CD4-positive, alpha-beta T cell (primary cell): ENCODE results near the gene MMP11. TPM values are rescaled to one million over a fixed set of nuclear protein-coding genes. Genes with fewer than 3 reads are reported as not detected.

Experiments
- ATAC-seq: fragments of 200-7000 bp; cut with Tn5 transposase; one replicate; pipeline ENCODE4 v1.10.0; 2022; ENCODE audit warnings: mild to moderate bottlenecking; ENCODE audit not compliant: poor library complexity
- CTCF ChIA-PET: fragments of 350-600 bp; sonication (Branson Sonifier 250); formaldehyde crosslinking; loops from one replicate; lab custom pipeline; 2021; ENCODE audit warnings: antibody characterized with exemption, inconsistent platforms; lab: Charles Lee
- POLR2A ChIA-PET: fragments of 350-600 bp; sonication (Branson Sonifier 250); formaldehyde crosslinking; loops from one replicate; lab custom pipeline; 2021; ENCODE audit warnings: antibody characterized with exemption, inconsistent platforms; lab: Charles Lee
- DNase-seq, 14 experiments: peaks; one replicate each; pipeline ENCODE4 v3.0.0-alpha.2; 2013 to 2020; ENCODE audit warnings: mixed read lengths in 2 of 14
- H3K27ac ChIP-seq, 2 donors: one replicate each; pipeline versions ENCODE4 v1.5.1 to v1.7.0; 2013; ENCODE audit warnings: low read length in 2 of 2, low read depth in 1 of 2, mild to moderate bottlenecking in 1 of 2
- H3K27me3 ChIP-seq, 2 experiments: 1 replicate in 1 of 2; 2 replicates in 1 of 2; pipeline versions ENCODE4 v1.6.1 to v1.7.0; 2013; ENCODE audit warnings: low read length in 2 of 2, control low read depth in 1 of 2, mild to moderate bottlenecking in 1 of 2, moderate library complexity in 1 of 2; ENCODE audit not compliant: insufficient read depth in 2 of 2, control insufficient read depth in 1 of 2
- H3K36me3 ChIP-seq: one replicate; pipeline ENCODE4 v1.6.1; 2013; ENCODE audit warnings: low read length, control low read depth; ENCODE audit not compliant: insufficient read depth
- H3K4me1 ChIP-seq: one replicate; pipeline ENCODE4 v1.6.1; 2013; ENCODE audit warnings: low read length, control low read depth; ENCODE audit not compliant: insufficient read depth
- H3K4me3 ChIP-seq: one replicate; pipeline ENCODE4 v1.5.1; 2013; ENCODE audit warnings: mild to moderate bottlenecking, low read length, moderate library complexity
- H3K9me3 ChIP-seq, 2 experiments: 1 replicate in 1 of 2; 2 replicates in 1 of 2; pipeline versions ENCODE4 v1.6.1 to v1.7.0; 2013; ENCODE audit warnings: low read length in 2 of 2, mild to moderate bottlenecking in 2 of 2, control low read depth in 1 of 2, moderate library complexity in 1 of 2; ENCODE audit not compliant: control insufficient read depth in 1 of 2, insufficient read depth in 1 of 2
- H3K27ac Mint-ChIP-seq: one replicate; pipeline ENCODE4 v1.8.0; 2020; ENCODE audit warnings: mixed read lengths
- H3K27me3 Mint-ChIP-seq: one replicate; pipeline ENCODE4 v1.8.0; 2021; ENCODE audit warnings: mixed read lengths
- H3K36me3 Mint-ChIP-seq: one replicate; pipeline ENCODE4 v1.8.0; 2021; ENCODE audit warnings: low read depth, mixed read lengths
- H3K4me1 Mint-ChIP-seq: one replicate; pipeline ENCODE4 v1.8.0; 2021; ENCODE audit warnings: low read depth, mixed read lengths
- H3K4me3 Mint-ChIP-seq: one replicate; pipeline ENCODE4 v1.8.0; 2020; ENCODE audit warnings: mild to moderate bottlenecking, mixed read lengths
- H3K9me3 Mint-ChIP-seq: one replicate; pipeline ENCODE4 v1.8.0; 2020; ENCODE audit warnings: mixed read lengths
- intact Hi-C, 2 experiments: fragments of 100-400 bp; cut with DNase I in 1 of 2; cut with micrococcal nuclease in 1 of 2; formaldehyde crosslinking; loops; one replicate each; pipeline versions ENCODE4 v1.15.1 to v1.9.0; 2023 to 2025; cut with DNase I, micrococcal nuclease
- total RNA-seq, 174 experiments: library from RNA in 2 of 174; stranded (reverse) in 2 of 174; gene quantifications; one replicate each; pipeline ENCODE4 v1.2.3 and lab custom pipeline; 2021 to 2026
- TF ChIP-seq, protein P1 (sequence below): fragments of 200-600 bp; IDR thresholded peaks from one replicate; pipeline ENCODE4 v1.8.0; 2022; ENCODE audit warnings: antibody characterized with exemption, mild to moderate bottlenecking

Gene MMP11
- total RNA-seq, 2 experiments from 2014 or later = 2.3 to 2.4 TPM

DNA sequence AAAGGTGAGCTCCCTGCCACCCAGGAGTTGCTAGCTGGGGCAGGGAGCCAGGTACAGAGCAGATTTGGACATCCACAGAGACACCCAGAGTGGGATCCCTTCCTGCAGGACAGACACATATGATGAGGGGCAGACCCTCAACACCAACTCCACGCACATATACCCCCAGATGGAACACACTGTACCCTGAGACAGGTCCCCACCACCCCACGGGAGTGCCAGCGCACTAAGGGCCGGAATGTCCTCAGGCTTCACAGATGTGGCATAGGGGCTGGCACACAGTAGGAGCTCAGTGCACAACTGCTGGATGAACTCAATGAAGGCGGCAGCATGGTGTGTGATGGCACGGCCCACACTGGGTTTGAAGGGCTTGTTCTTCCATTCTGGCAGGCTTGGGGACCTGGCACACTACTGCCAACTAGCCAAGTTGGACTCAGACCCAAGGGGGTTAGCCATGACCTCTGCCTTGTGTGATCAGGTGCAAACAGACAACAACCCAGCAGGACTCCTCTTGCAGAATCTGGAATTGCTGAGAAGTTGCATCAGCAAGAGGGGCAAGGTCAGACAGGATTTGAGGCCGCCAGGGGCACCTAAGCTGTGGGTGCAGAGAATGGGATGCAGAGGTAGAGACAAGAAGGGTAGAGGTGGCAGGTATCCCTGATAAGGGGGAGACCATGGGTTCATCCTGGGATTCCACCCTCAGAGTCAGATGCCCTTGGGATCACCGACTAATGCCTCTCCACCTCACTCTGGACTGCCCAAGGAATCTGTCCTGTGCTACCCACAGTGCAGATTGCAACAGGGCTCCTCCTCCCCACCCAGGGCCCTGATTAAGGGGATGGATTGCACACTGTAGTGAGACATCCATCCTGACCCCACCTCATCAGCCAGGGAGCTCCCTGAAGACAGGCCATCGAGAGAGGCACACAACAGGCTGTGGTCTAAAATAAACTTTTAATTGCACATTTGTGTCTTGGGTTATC, 7.5 kb upstream of the MMP11 start:
- Mint-ChIP-seq H3K9me3 (no peaks in the 10 kb centered on the region), H3K36me3 (no peaks in the 10 kb centered on the region), H3K4me3 (peak overlapping the region; percentile 60), H3K27ac (no peak overlapping the region), H3K4me1 (peaks cover 26% of the 10 kb centered on the region), H3K27me3 (no peaks in the 10 kb centered on the region)
- Histone ChIP-seq H3K4me1 (peaks cover 51% of the 10 kb centered on the region), H3K36me3 (no peaks in the 10 kb centered on the region), H3K9me3 (no peaks in the 10 kb centered on the region), H3K27me3 (no peaks in the 10 kb centered on the region), H3K27ac (no peak overlapping the region), H3K4me3 (no peak overlapping the region)
- ATAC-seq (no peak), DNase-seq (no peak)
- TF ChIP-seq, protein P1, sequence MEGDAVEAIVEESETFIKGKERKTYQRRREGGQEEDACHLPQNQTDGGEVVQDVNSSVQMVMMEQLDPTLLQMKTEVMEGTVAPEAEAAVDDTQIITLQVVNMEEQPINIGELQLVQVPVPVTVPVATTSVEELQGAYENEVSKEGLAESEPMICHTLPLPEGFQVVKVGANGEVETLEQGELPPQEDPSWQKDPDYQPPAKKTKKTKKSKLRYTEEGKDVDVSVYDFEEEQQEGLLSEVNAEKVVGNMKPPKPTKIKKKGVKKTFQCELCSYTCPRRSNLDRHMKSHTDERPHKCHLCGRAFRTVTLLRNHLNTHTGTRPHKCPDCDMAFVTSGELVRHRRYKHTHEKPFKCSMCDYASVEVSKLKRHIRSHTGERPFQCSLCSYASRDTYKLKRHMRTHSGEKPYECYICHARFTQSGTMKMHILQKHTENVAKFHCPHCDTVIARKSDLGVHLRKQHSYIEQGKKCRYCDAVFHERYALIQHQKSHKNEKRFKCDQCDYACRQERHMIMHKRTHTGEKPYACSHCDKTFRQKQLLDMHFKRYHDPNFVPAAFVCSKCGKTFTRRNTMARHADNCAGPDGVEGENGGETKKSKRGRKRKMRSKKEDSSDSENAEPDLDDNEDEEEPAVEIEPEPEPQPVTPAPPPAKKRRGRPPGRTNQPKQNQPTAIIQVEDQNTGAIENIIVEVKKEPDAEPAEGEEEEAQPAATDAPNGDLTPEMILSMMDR = no peak
- POLR2A ChIA-PET = interaction anchor here (1.7 kb wide), 1 partner anchor 21 kb away, joined by 6 read pairs; the partner anchor contains the start of gene SMARCB1
- CTCF ChIA-PET = interaction anchor here (1.5 kb wide), 1 partner anchor 10 kb away, joined by 3 read pairs; no protein-coding TSS in a partner anchor
- intact Hi-C loops = loop anchor here (5.0 kb wide), 2 partner anchors 48 to 82 kb away; no protein-coding TSS in a partner anchor

DNA sequence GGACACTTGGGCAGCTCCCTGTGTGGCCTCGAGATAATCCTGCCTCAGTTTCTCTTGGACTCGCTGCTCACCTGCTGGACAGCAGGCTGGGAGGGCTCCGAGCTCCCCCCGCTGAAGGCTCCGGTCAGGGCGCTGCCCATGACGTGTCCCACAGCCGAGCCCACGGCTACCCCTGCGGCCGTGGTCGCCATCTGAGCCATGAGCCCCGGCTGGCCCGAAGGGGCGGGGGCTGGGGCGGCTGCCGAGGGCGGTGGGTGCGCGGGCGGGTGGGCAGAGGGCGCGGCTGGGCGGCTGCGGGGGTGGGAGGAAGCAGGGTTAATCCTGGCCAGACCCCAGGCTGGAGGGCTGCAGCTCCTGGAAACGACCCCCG, 5.4 kb upstream of the MMP11 start:
- intact Hi-C loops = loop anchor here (5.0 kb wide), 2 partner anchors 50 to 80 kb away; no protein-coding TSS in a partner anchor
- peaks cover 68% of the 10 kb centered on the region for H3K4me1 ChIP-seq
- CTCF ChIA-PET = interaction anchor here (0.8 to 1.5 kb wide), 3 partner anchors 8 to 82 kb away, joined by 3 read pairs; partner anchors contain the start of gene ZNF70
- peak overlapping the region; percentile 82 for H3K4me3 Mint-ChIP-seq
- no peak for DNase-seq
- no peaks in the 10 kb centered on the region for H3K27me3 ChIP-seq
- no peaks in the 10 kb centered on the region for H3K9me3 ChIP-seq
- H3K27ac ChIP-seq = peak overlapping the region in 1 of 2 donors; percentile 23
- peak overlapping the region; percentile 51 for H3K27ac Mint-ChIP-seq
- H3K36me3 ChIP-seq = no peaks in the 10 kb centered on the region
- TF ChIP-seq, protein P1 = no peak
- POLR2A ChIA-PET = interaction anchor here (0.6 to 1.8 kb wide), 6 partner anchors 16 to 146 kb away, joined by 3 to 10 read pairs (median 6); partner anchors contain the start of genes MIF, SLC2A11, SMARCB1 and ZNF70
- H3K4me3 ChIP-seq = peak overlapping the region; percentile 85
- no peaks in the 10 kb centered on the region for H3K27me3 Mint-ChIP-seq
- ATAC-seq = no peak
- peaks cover 33% of the 10 kb centered on the region for H3K4me1 Mint-ChIP-seq
- no peaks in the 10 kb centered on the region for H3K36me3 Mint-ChIP-seq
- H3K9me3 Mint-ChIP-seq = no peaks in the 10 kb centered on the region

DNA sequence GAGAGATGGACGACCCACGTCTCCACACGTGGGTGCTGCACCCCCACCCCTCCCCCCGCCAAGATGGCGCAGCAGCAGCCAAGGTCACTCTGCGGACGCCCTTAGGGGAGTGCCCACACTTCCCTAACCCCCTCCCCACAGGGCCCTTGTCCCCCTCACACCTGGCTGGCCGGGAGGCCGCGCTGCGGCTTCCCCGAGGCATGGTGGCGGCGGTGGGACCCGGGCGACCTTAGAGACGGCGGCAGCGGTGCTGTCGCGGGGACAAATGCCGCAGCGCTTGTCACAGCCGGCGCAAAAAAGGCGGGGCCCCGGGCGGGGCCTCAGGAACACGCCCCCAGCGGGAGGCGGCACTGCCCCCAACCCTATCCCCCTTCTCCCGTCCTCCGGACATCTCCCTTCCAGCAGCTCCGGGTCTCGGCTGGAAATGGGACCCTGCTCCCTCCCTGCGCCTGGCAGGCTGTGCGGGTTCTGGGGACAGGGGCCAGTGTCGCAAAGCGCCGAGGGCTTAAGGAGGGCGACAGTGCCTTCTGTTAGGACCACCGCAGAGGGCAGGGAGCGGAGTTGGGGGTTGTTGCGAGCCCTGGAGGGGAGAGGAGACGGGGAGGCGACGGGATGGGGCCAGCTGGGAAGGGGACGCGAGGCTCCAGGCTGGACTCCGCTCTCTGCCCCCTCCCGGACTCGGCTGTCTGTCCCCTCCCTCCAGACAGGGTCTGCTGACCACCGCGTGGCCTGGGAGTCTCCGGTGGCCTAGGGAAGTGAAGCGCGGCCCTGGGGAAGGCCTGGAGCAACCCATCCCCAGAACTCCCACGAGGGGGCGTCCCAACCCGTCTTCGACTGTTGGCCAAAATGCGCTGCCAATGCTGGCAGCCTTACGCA, 4.7 kb upstream of the MMP11 start, which contains the start of gene CHCHD10:
Gene CHCHD10, minus strand, starts transcription at position 300 of the 876 bp plus-strand sequence. Its CDS starts 98 bp downstream, at position 202.
- H3K4me1 Mint-ChIP-seq = peaks cover 29% of the 10 kb centered on the region
- ATAC-seq = peak; percentile 72
- CTCF ChIA-PET = interaction anchor here (0.8 to 1.5 kb wide), 2 partner anchors 17 to 82 kb away, joined by 3 read pairs; partner anchors contain the start of gene ZNF70

More for the DNA sequence above, 4.7 kb upstream of the MMP11 start, which contains the start of gene CHCHD10:
- peak within 1 kb of the TSS; percentile 85 for H3K4me3 Mint-ChIP-seq
- POLR2A ChIA-PET = interaction anchor here (0.6 to 1.8 kb wide), 6 partner anchors 17 to 146 kb away, joined by 3 to 10 read pairs (median 4); partner anchors contain the start of genes MIF, SLC2A11, SMARCB1 and ZNF70
- Histone ChIP-seq H3K4me3 (peak within 1 kb of the TSS; percentile 85), H3K4me1 (peaks cover 66% of the 10 kb centered on the region), H3K36me3 (no peaks in the 10 kb centered on the region), H3K27me3 (no peaks in the 10 kb centered on the region), H3K27ac (peak within 1 kb of the TSS in 1 of 2 donors; percentile 23), H3K9me3 (no peaks in the 10 kb centered on the region)
- H3K36me3 Mint-ChIP-seq = no peaks in the 10 kb centered on the region
- TF ChIP-seq, protein P1 = peak; percentile 62
- peak; percentile 55 to 84 (median 70) for DNase-seq
- H3K9me3 Mint-ChIP-seq = no peaks in the 10 kb centered on the region
- no peaks in the 10 kb centered on the region for H3K27me3 Mint-ChIP-seq
- intact Hi-C loops = loop anchor here (5.0 kb wide), 2 partner anchors 51 to 79 kb away; no protein-coding TSS in a partner anchor
- H3K27ac Mint-ChIP-seq = peak within 1 kb of the TSS; percentile 51
